K562 (cell line): ENCODE results near the gene IRF2. TPM values are rescaled to one million over a fixed set of nuclear protein-coding genes. Genes with fewer than 3 reads are reported as not detected.

Experiments used
- CREM ChIP-seq: IDR thresholded peaks from 2 replicates; pipeline ENCODE4 v1.6.1; 2014; ENCODE audit warnings: antibody characterized with exemption, low read depth
- KLF13 ChIP-seq: fragments of 450-650 bp; IDR thresholded peaks from 2 replicates; pipeline ENCODE4 v1.6.1; 2016; ENCODE audit warnings: missing genetic modification characterization, low read depth, mild to moderate bottlenecking, missing compliant biosample characterization, moderate library complexity, borderline replicate concordance
- PBX2 ChIP-seq, 2 experiments: IDR thresholded peaks in 1 of 2; conservative IDR thresholded peaks in 1 of 2; 2 replicates each; pipeline ENCODE4 v1.6.1; 2016; ENCODE audit warnings: low read depth in 2 of 2, mild to moderate bottlenecking in 1 of 2, missing compliant biosample characterization in 1 of 2, missing genetic modification characterization in 1 of 2, moderate library complexity in 1 of 2
- PPARD ChIP-seq: fragments of 250-450 bp; sonication (Bioruptor Pico); IDR thresholded peaks from 2 replicates; pipeline ENCODE4 v1.8.0; 2022; ENCODE audit warnings: inconsistent platforms, mild to moderate bottlenecking, moderate library complexity
- RBM17 ChIP-seq: fragments of 200-400 bp; formaldehyde crosslinking; IDR thresholded peaks from 2 replicates; pipeline ENCODE4 v1.6.1; 2017; ENCODE audit warnings: low read depth, mild to moderate bottlenecking, low read length, borderline replicate concordance
- RCOR1 ChIP-seq, 2 experiments: IDR thresholded peaks; 2 replicates each; pipeline ENCODE4 v1.6.1; 2012; ENCODE audit warnings: low read depth in 2 of 2, low read length in 2 of 2, borderline replicate concordance in 1 of 2, improper control_type of control experiment in 1 of 2
- SETDB1 ChIP-seq: IDR thresholded peaks from one replicate; pipeline ENCODE4 v1.6.1; 2012; ENCODE audit warnings: low read length, control low read depth, inconsistent platforms
- SMARCA4 ChIP-seq: fragments of 450-650 bp; IDR thresholded peaks from 2 replicates; pipeline ENCODE4 v1.6.1; 2016
- SRSF7 ChIP-seq: fragments of 200-400 bp; formaldehyde crosslinking; optimal IDR thresholded peaks from 2 replicates; pipeline ENCODE3; 2017; ENCODE audit warnings: mild to moderate bottlenecking, low read depth, low read length
- TCFL5 ChIP-seq: fragments of 250-450 bp; sonication (Bioruptor Pico); conservative IDR thresholded peaks from 2 replicates; pipeline ENCODE4 v1.6.1; 2021; ENCODE audit warnings: mild to moderate bottlenecking, moderate library complexity, matching md5 sums
- ZFX ChIP-seq: sonication (generic); formaldehyde crosslinking; IDR thresholded peaks from 2 replicates; pipeline ENCODE4 v1.8.0; 2022; ENCODE audit warnings: mild to moderate bottlenecking, missing genetic modification reagents, moderate library complexity
- ZNF232 ChIP-seq: sonication (generic); formaldehyde crosslinking; IDR thresholded peaks from 2 replicates; pipeline ENCODE4 v1.8.0; 2022; ENCODE audit warnings: mild to moderate bottlenecking, missing genetic modification reagents
- ZNF644 ChIP-seq: fragments of 200-800 bp; sonication (Bioruptor generic); IDR thresholded peaks from 2 replicates; pipeline ENCODE4 v1.6.1; 2016; ENCODE audit warnings: low read depth, missing genetic modification characterization, missing compliant biosample characterization
- polyA plus RNA-seq, 8 experiments: library from polyadenylated mRNA; depleted of rRNA in 4 of 8; stranded (reverse) in 5 of 8; unstranded in 3 of 8; fragments of >200 nt; fragmentation: Nextera tagmentation in 2 of 8; fragmentation: Illumina TruSeq in 1 of 8; extraction: Ambion mirVana in 2 of 8; extraction: Trizol in 1 of 8; gene quantifications; 2 replicates each; pipeline versions ENCODE4 v1.2.1 to v1.2.3, GENCODE V29; 2011 to 2014; ENCODE audit warnings: inconsistent platforms in 1 of 8, missing spikeins in 1 of 8
- total RNA-seq, 7 experiments: library from RNA; depleted of rRNA in 6 of 7; stranded (reverse); fragments of >200 nt in 6 of 7; fragmentation: Illumina TruSeq in 2 of 7; extraction: Trizol in 2 of 7; gene quantifications; 2 replicates each; pipeline versions ENCODE4 v1.2.1 to v1.2.3, GENCODE V29; 2011 to 2021; ENCODE audit warnings: low replicate concordance in 1 of 7
- TF ChIP-seq, protein P1 (sequence below): fragments of 450-650 bp; IDR thresholded peaks from 2 replicates; pipeline ENCODE4 v1.6.1; 2016
- TF ChIP-seq, protein P2 (sequence below): fragments of 250-450 bp; sonication (Bioruptor Pico); IDR thresholded peaks from 2 replicates; pipeline ENCODE4 v1.5.1; 2021; ENCODE audit warnings: mild to moderate bottlenecking
- TF ChIP-seq, protein P3 (sequence below): IDR thresholded peaks from 3 replicates; pipeline ENCODE4 v1.6.1; 2011; ENCODE audit warnings: borderline replicate concordance, mild to moderate bottlenecking, moderate library complexity; ENCODE audit not compliant: insufficient read length; ENCODE audit errors: extremely low read depth
- TF ChIP-seq, protein P4 (sequence below): fragments of 250-450 bp; sonication (Bioruptor Pico); IDR thresholded peaks from 2 replicates; pipeline ENCODE4 v1.4.0; 2020; ENCODE audit warnings: mild to moderate bottlenecking, moderate library complexity, borderline replicate concordance

IRF2 gene
- total and polyA plus RNA-seq, 9 of the 15 experiments (the other 6 are each of a cell fraction or from before 2014, with no cell fraction given) = 7.1 to 17.1 (median 11.3) TPM

DNA sequence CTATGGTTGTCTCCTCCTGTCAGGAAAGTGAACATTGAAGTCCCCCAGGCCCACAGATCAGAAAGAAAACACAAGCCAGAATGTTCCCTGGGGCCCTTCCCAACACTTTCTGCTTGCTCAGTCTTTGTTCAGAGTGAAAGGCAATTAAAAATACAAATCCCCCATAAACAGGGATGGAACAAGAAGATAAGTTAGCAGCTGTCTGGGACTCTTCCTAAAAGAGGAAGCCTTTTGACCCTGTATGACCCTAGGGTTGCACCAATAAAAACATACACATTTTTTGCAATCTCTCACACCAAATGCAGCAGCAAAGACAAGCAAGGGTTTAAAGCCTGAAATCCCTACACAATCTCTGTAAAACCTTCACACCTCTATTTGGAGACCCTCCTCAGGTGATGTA lies 22.6 kb downstream of the IRF2 start (continued):
- TF ChIP-seq, protein P1, sequence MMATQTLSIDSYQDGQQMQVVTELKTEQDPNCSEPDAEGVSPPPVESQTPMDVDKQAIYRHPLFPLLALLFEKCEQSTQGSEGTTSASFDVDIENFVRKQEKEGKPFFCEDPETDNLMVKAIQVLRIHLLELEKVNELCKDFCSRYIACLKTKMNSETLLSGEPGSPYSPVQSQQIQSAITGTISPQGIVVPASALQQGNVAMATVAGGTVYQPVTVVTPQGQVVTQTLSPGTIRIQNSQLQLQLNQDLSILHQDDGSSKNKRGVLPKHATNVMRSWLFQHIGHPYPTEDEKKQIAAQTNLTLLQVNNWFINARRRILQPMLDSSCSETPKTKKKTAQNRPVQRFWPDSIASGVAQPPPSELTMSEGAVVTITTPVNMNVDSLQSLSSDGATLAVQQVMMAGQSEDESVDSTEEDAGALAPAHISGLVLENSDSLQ = peak; percentile 62
- TF ChIP-seq, protein P2, sequence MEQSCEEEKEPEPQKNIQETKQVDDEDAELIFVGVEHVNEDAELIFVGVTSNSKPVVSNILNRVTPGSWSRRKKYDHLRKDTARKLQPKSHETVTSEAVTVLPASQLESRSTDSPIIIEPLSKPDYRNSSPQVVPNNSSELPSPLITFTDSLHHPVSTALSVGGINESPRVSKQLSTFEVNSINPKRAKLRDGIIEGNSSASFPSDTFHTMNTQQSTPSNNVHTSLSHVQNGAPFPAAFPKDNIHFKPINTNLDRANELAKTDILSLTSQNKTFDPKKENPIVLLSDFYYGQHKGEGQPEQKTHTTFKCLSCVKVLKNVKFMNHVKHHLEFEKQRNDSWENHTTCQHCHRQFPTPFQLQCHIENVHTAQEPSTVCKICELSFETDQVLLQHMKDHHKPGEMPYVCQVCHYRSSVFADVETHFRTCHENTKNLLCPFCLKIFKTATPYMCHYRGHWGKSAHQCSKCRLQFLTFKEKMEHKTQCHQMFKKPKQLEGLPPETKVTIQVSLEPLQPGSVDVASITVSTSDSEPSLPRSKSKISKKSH (CRISPR knock-in tag) = no peak
- TF ChIP-seq ZNF644 (tag) = peak; percentile 71; the same call in 1 of the 2 replicates
- no peak for TF ChIP-seq SETDB1
- TF ChIP-seq PPARD (CRISPR knock-in tag) = no peak
- no peak for TF ChIP-seq KLF13 (tag)
- no peak for TF ChIP-seq SRSF7
- TF ChIP-seq RBM17 = no peak
- no peak for TF ChIP-seq ZNF232 (CRISPR knock-in tag)
- TF ChIP-seq ZFX (CRISPR knock-in tag) = no peak
- TF ChIP-seq SMARCA4 = peak; percentile 92
- TF ChIP-seq, protein P3, sequence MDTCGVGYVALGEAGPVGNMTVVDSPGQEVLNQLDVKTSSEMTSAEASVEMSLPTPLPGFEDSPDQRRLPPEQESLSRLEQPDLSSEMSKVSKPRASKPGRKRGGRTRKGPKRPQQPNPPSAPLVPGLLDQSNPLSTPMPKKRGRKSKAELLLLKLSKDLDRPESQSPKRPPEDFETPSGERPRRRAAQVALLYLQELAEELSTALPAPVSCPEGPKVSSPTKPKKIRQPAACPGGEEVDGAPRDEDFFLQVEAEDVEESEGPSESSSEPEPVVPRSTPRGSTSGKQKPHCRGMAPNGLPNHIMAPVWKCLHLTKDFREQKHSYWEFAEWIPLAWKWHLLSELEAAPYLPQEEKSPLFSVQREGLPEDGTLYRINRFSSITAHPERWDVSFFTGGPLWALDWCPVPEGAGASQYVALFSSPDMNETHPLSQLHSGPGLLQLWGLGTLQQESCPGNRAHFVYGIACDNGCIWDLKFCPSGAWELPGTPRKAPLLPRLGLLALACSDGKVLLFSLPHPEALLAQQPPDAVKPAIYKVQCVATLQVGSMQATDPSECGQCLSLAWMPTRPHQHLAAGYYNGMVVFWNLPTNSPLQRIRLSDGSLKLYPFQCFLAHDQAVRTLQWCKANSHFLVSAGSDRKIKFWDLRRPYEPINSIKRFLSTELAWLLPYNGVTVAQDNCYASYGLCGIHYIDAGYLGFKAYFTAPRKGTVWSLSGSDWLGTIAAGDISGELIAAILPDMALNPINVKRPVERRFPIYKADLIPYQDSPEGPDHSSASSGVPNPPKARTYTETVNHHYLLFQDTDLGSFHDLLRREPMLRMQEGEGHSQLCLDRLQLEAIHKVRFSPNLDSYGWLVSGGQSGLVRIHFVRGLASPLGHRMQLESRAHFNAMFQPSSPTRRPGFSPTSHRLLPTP = no peak
- TF ChIP-seq RCOR1 (IDR thresholded peaks at IDR 0.05; ENCODE audit: borderline replicate concordance in 1 of 2, low read depth in 2 of 2, low read length in 2 of 2) = peak; percentile 94 to 97
- peak; percentile 58; the same call in 1 of the 2 replicates for TF ChIP-seq CREM
- TF ChIP-seq, protein P4, sequence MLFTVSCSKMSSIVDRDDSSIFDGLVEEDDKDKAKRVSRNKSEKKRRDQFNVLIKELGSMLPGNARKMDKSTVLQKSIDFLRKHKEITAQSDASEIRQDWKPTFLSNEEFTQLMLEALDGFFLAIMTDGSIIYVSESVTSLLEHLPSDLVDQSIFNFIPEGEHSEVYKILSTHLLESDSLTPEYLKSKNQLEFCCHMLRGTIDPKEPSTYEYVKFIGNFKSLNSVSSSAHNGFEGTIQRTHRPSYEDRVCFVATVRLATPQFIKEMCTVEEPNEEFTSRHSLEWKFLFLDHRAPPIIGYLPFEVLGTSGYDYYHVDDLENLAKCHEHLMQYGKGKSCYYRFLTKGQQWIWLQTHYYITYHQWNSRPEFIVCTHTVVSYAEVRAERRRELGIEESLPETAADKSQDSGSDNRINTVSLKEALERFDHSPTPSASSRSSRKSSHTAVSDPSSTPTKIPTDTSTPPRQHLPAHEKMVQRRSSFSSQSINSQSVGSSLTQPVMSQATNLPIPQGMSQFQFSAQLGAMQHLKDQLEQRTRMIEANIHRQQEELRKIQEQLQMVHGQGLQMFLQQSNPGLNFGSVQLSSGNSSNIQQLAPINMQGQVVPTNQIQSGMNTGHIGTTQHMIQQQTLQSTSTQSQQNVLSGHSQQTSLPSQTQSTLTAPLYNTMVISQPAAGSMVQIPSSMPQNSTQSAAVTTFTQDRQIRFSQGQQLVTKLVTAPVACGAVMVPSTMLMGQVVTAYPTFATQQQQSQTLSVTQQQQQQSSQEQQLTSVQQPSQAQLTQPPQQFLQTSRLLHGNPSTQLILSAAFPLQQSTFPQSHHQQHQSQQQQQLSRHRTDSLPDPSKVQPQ = no peak
- no peak for TF ChIP-seq PBX2 (CRISPR knock-in tag; IDR thresholded peaks at IDR 0.05; ENCODE audit: low read depth)
- peak; percentile 69 for TF ChIP-seq PBX2 (tag; conservative IDR thresholded peaks at IDR 0.05; ENCODE audit: low read depth)
- TF ChIP-seq TCFL5 = no peak
